Neural progenitor cell (in vitro differentiated cells): ENCODE results near the gene HRH2.

ENCODE experiments used
- CTCF ChIP-seq: fragments of 200-600 bp; sonication (generic); IDR thresholded peaks from 2 replicates; pipeline ENCODE4 v1.5.1; 2017; ENCODE audit warnings: antibody characterized with exemption, mild to moderate bottlenecking
- EZH2phosphoT487 ChIP-seq: fragments of 200-600 bp; sonication (generic); IDR thresholded peaks from 2 replicates; pipeline ENCODE4 v1.6.1; 2017; ENCODE audit warnings: antibody characterized with exemption

GRCh38 chr5:175717837-175718236, 60.0 kb downstream of the HRH2 start:
- TF ChIP-seq CTCF = no peak
- TF ChIP-seq EZH2phosphoT487 = no peak
